ENCODE measurements around the gene MITD1.
"Not testable (repeated sequence)": the region's sequence is repeated elsewhere in the genome, so short reads cannot be mapped to it uniquely, and the experiment has no call there.

MITD1 gene

DNA sequence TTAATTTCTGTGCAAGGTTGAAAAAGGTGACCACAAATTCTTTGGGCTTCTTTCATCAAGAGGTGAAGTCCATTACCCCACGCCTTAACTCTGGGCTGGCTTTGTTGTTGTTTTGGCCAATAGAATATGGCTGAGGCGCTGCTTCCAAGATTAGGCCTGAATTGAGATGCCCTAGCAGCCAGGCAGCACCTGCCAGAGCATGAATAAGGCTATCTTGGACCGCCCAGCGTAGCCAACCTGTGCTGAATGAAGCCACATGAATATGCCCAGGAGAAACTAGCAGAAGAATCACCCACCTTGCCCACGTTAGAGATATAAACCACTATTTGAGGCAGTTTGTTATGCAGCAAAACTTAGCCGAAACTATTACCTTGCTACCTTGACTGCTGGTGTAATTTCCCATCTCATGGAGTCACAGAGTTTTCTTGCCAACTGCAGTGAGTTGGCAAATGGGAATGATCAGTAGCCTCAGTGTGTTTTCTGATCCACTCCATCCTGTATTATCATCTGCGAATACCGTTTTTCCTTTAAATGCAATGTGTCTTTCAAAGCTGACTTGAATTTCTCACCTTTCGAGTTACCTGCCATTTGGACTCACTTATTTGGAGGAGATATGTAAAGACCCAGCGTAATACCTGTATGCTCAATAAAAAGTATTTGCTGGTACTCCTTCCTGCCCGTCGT, 26.8 kb downstream of the MITD1 start:
- DNase-seq = no peak

DNA sequence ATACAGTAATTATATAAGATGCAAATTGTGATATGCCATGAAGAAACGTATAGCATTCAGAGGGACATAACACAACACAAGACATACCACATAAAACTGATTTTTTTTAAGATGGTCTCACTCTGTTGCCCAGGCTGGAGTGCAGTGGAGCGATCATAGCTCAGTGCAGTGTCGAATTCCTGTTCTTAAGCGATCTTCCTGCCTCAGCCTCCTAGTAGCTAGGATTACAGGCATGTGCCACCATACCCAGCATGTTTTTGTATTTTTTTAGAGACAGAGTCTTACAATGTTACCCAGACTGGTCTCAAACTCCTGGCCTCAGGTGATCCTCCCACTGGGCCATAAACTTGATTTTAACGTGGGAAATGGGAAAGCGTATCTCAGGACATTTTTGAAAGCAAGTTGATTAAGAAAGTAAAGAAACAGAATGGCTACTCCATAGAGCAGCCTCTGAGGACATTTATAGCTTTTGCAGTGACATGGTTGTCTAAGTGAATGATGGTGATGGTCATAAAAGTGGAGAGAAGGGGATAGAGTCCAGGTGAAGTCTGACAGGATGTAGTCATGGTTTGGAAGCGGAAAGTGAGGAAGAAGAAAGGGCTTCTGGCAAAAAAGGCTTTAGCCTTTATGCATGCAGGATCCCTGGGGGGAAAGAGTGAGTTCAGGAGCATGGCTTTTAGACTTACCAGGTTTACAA, 28.5 kb downstream of the MITD1 start:
- DNase-seq = no peak

DNA sequence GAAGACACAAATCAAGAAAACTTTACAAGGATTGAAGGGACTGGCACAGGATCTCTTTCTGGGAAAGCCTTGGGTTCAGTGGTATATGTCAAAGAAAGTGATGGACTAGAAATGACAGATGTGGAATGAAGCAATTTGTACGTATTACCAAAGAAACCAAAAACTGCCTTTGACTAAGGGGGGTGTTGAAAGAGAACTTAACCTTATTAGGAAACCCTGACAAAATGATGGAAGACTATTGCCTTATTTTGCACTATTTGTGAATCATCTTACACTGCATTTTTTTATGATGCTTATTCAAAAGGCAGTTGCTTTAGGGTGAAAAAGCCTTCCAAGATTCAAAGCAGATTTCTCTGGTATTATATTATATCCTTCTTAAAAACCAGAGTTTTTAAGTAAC, 30.2 kb downstream of the MITD1 start:
- peak; percentile 28 for DNase-seq

DNA sequence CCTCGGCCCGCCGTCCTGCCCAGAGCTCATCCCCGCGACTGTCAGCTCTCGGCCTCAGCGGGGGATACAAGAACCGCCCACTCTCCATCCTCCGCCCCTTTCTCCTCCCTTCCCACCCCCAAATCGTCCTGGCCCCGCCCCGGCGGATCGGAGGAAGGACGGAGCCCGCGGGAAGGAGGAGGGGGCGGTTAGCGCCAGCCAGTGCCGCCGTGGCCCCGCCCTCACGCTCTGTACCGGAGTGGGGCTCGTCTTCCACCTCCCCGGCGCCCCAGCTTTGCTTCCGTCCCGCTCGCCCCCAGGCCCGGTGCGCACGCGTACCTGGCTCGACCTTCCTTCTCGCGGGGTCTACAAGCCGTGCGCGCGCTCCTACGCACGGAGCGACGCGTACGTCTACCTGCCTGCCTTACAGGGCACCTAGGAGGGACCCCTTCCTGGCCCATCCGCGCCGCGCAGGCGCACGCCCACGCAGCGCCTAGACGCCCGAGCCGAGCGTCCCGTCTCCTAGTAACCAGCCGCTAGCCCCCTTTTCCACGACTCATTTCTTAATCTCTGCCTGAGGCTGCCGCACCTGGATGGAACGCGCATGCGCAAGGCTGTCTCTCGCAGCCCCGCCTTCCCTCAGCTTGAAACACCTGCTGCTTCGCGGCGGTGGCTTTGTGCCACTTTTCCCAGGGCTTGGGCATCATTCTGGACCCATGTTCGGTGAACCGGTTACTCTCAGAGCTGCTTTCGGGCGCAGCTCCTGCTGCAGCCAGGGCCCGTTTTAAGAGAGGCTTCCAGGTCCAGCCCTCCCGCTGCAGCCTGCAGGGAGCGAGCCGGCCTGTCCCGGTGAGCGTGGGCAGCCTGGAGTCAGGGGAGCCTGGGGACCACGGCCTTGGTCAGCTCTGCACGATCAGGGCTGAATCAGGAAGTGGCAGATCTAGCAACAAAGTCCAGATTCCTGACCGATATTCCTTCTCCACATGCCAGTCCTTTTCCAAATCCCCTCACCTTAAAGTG, 39.4 kb downstream of the MITD1 start, which contains the start of gene C2orf15:
C2orf15 (plus strand) TSS at position 598 of the 999 bp plus-strand sequence. CDS start 8,852 bp downstream, outside the sequence.
- DNase-seq = peak; percentile 78

DNA sequence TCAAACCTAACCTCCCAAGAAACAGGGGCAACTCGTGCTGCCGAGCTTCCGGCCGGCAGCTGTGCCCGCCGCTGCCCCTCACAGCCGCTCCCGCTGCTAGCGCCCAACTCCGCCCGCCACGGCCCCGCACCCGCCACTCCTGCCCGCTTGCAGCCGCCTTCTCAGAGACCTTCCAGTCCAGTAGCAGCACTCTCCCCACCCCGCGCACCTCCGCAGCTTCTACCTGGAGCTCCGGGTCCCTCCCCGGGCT, 40.1 kb downstream of the MITD1 start:
- DNase-seq = no peak

DNA sequence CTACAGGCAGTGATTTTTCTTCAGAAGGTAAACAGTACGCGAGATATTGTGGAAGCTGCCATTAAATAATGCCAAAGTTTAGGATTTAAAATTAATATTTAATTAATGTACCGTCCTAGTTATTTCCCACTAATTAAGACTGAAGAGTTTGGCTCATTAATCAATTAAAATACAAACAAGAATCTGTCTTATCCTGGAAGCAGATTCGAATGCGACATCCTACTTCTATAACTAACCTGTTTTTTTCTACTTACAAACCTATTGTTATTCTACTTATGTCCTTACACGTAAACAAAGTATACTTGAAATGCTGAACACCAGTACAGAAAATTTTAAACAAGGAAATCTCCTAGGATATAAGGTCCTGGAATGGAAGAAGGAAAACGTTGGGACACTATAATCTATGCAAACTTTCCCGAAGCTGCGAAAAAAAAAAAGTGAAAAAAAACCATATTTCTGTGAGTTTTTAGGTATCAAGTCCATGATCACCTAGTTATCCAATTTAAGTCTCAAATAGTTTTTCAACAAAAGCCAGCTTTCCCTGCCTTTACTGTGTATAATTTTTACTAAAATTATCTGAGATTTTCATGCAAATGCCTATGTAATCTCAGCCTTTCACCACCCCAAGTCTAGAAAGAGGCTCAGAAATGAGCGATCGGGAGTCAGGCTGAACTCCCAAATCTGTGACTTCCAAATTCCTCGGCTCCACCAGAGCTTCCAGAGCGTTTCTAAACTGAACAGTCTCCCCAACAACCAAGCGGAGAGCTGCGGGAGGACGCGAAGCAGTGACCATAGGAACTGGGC, 40.6 kb downstream of the MITD1 start:
- DNase-seq = no peak

DNA sequence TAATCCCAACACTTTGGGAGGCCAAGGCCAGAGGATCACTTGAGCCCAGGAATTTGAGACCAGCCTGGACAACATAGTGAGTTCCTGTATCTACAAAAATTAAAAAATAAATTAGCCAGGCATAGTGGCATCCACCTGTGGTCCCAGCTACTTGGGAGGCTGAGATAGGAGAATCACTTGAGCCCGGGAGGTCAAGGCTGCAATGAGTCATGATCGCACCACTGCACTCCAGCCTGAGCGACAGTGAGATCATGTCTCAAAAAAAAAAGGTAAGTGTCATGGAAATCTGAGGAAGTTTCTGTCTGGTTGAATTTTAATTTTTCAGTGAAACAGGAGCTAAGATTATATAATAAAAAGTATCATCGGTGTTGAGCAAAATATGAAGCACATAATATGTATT, 41.9 kb downstream of the MITD1 start:
- DNase-seq = no peak

DNA sequence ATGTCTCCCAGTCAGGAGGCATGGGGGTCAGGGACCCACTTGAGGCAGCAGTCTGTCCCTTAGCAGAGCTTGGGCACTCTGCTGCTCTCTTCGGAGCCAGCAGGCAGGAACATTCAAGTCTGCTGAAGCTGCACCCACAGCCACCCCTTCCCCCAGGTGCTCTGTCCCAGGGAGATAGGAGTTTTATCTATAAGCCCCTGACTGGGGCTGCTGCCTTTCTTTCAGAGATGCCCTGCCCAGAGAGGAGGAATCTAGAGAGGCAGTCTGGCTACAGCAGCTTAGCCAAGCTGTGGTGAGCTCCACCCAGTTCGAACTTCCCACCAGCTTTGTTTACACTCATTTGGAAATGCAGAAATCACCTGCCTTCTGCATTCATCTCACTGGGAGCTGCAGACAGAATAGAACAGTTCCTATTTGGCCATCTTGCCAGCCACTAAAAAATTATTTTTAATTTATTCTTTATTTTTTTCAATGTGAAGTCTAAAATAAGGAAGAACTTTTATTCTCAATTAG, 45.8 kb downstream of the MITD1 start:
- DNase-seq = not testable (repeated sequence)

DNA sequence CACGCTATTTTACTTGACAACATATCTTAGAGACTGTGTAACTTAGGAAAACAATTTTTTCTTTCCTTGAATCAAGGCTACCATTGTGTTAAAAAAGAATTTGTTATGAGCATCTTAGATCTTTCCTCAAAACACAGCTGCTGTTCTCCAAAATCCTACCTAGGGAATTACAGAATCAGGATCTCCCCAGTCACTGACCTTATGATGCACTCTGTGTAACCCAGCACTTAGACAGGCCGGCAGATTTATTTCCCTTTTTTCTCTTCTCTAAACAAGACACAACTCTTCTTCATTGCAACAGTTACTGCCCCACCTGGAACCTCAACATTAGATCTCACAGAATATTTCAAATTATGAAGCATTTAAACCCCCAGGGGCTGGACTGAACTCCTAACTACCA, 52.9 kb downstream of the MITD1 start:
- DNase-seq = no peak

All from fibroblast of upper back skin (primary cell).